Measurements from ENCODE around the gene CCN2.

- TF ChIP-seq CTCF (IDR thresholded peaks at IDR 0.05) = no peak
- no peak for TF ChIP-seq POLR2AphosphoS5 (IDR thresholded peaks at IDR 0.05; ENCODE audit: insufficient read depth in 1 of 2, low read depth in 1 of 2)
- TF ChIP-seq POLR2A (IDR thresholded peaks at IDR 0.05) = no peak
These were observed 30.5 kb downstream of the CCN2 start for GRCh38 chr6:131920656-131921055.

Measured in vagina (tissue), 2 donors.